Type B pancreatic cell (in vitro differentiated cells): ENCODE measurements around the gene SMYD3. TPM values are rescaled to one million over a fixed set of nuclear protein-coding genes. Genes with fewer than 3 reads are reported as not detected.

ENCODE experiments used
- DNase-seq: peaks from one replicate; pipeline ENCODE4 v3.0.0; 2021; ENCODE audit warnings: mixed read lengths; ENCODE audit not compliant: unreplicated experiment; ENCODE audit errors: extremely low spot score
- H3K27ac Mint-ChIP-seq: 2 replicates; pipeline ENCODE4 v1.8.0; 2021; ENCODE audit warnings: mild to moderate bottlenecking, mixed read lengths
- H3K27me3 Mint-ChIP-seq: 2 replicates; pipeline ENCODE4 v1.8.0; 2021; ENCODE audit warnings: mixed read lengths
- H3K36me3 Mint-ChIP-seq: 2 replicates; pipeline ENCODE4 v1.8.0; 2021; ENCODE audit warnings: mixed read lengths
- H3K4me1 Mint-ChIP-seq: one replicate; pipeline ENCODE4 v1.8.0; 2021; ENCODE audit warnings: mixed read lengths; ENCODE audit not compliant: unreplicated experiment
- H3K4me3 Mint-ChIP-seq: 2 replicates; pipeline ENCODE4 v1.8.0; 2021; ENCODE audit warnings: mild to moderate bottlenecking, mixed read lengths
- H3K9me3 Mint-ChIP-seq: 2 replicates; pipeline ENCODE4 v1.8.0; 2021; ENCODE audit warnings: mixed read lengths
- total RNA-seq: library from RNA; stranded (reverse); gene quantifications from 2 replicates; pipeline ENCODE4 v1.2.1, GENCODE V29; 2021; ENCODE audit warnings: low replicate concordance
- TF ChIP-seq, protein P1 (sequence below): fragments of 200-600 bp; sonication (generic); conservative IDR thresholded peaks from 2 replicates; pipeline ENCODE4 v1.5.0; 2021; ENCODE audit warnings: antibody characterized with exemption, mild to moderate bottlenecking

Gene SMYD3
- total RNA-seq, 1 donor from 2014 or later: 19.4 TPM

DNA sequence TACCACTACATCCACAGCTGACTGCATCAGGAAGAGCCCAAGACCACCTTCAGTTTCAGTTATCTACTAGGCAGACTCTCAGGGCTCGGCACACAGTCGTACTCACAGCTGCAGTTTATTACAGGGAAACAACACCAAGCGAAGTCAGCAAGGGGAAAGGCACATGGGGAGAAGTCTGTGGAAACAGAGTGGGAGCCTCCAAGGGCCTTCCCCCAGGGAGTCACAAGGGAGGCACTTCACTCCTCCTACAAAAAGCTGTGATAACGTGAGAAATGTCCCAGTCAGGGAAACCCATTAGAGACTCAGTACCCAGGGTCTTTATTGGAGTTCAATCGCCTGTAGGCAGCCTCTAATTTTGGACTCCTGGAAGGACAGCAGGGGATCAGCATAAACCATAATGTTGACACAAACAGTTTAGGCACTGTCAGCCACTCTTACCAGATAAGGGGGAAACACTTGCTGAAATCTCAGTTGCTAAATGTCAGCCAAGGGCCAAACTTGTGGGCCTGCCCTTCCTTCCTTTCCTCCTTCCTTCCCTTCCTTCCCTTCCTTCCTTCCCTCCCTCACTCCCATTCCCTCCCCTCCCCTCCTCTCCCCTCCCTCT is 444.0 kb downstream of the SMYD3 start:
- TF ChIP-seq, protein P1, sequence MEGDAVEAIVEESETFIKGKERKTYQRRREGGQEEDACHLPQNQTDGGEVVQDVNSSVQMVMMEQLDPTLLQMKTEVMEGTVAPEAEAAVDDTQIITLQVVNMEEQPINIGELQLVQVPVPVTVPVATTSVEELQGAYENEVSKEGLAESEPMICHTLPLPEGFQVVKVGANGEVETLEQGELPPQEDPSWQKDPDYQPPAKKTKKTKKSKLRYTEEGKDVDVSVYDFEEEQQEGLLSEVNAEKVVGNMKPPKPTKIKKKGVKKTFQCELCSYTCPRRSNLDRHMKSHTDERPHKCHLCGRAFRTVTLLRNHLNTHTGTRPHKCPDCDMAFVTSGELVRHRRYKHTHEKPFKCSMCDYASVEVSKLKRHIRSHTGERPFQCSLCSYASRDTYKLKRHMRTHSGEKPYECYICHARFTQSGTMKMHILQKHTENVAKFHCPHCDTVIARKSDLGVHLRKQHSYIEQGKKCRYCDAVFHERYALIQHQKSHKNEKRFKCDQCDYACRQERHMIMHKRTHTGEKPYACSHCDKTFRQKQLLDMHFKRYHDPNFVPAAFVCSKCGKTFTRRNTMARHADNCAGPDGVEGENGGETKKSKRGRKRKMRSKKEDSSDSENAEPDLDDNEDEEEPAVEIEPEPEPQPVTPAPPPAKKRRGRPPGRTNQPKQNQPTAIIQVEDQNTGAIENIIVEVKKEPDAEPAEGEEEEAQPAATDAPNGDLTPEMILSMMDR: no peak
- H3K27me3 Mint-ChIP-seq: no peaks in the 10 kb centered on the region
- no peak overlapping the region for H3K27ac Mint-ChIP-seq

GRCh38 chr1:246058466-246058865 is 448.6 kb downstream of the SMYD3 start:
- no peaks in the 10 kb centered on the region for H3K36me3 Mint-ChIP-seq
- H3K4me3 Mint-ChIP-seq: no peak overlapping the region
- no peak overlapping the region for H3K27ac Mint-ChIP-seq
- no peaks in the 10 kb centered on the region for H3K4me1 Mint-ChIP-seq
- DNase-seq: no peak
- TF ChIP-seq, protein P1: no peak
- H3K27me3 Mint-ChIP-seq: no peaks in the 10 kb centered on the region
- no peaks in the 10 kb centered on the region for H3K9me3 Mint-ChIP-seq

More for the DNA sequence above, 444.0 kb downstream of the SMYD3 start:
- Mint-ChIP-seq H3K4me3 (no peak overlapping the region), H3K9me3 (no peaks in the 10 kb centered on the region), H3K4me1 (peaks cover 15% of the 10 kb centered on the region), H3K36me3 (no peaks in the 10 kb centered on the region)
- no peak for DNase-seq

DNA sequence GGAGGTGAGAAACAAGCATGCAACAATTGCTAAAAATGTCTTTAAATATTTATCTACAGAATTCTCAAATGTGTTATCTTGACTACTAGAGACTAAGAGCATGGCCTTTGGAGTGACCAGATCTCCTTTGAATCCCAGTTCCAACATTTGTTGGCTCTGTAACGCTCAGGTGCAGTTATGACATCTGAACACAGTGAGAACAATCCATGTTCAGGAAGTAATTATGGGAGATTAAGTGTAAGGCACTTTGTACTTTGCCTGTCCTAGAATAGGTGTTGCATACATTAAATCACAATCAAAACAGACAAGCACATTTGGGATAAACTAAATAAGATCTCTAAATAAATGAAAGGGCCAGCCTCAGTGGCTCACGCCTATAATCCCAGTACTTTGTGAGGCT is 454.5 kb downstream of the SMYD3 start:
- H3K4me1 Mint-ChIP-seq: peaks cover 3% of the 10 kb centered on the region
- H3K27me3 Mint-ChIP-seq: no peaks in the 10 kb centered on the region
- no peak for DNase-seq
- H3K36me3 Mint-ChIP-seq: no peaks in the 10 kb centered on the region
- no peak overlapping the region for H3K4me3 Mint-ChIP-seq
- no peaks in the 10 kb centered on the region for H3K9me3 Mint-ChIP-seq
- TF ChIP-seq, protein P1: no peak
- no peak overlapping the region for H3K27ac Mint-ChIP-seq

GRCh38 chr1:246051909-246052518 is 455.1 kb downstream of the SMYD3 start:
- Mint-ChIP-seq H3K4me1 (peaks cover 3% of the 10 kb centered on the region), H3K4me3 (no peak overlapping the region), H3K27ac (no peak overlapping the region), H3K9me3 (no peaks in the 10 kb centered on the region), H3K36me3 (no peaks in the 10 kb centered on the region), H3K27me3 (no peaks in the 10 kb centered on the region)
- DNase-seq: no peak
- TF ChIP-seq, protein P1: no peak

DNA sequence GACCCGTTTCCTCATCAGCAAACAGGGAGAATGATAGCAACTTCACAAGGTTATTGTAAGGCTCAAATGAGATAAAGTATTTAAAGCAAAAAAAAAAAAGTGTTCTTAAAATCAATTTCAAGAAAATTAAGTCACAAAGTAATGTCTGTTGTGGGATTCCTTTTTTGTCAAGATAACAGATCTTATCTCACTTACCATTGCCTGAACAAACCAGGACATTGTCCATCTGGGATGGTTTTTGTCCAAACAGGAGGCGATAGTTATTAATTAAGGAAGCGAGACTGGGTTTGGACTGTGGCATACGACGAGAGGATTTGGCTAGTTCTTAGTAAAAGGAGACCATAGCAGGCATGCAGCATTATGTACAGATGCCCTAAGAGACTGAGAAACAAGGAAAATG is 458.4 kb downstream of the SMYD3 start:
- no peaks in the 10 kb centered on the region for H3K9me3 Mint-ChIP-seq
- no peaks in the 10 kb centered on the region for H3K27me3 Mint-ChIP-seq
- no peak overlapping the region for H3K4me3 Mint-ChIP-seq
- peaks cover 3% of the 10 kb centered on the region for H3K4me1 Mint-ChIP-seq
- no peak overlapping the region for H3K27ac Mint-ChIP-seq
- no peak for DNase-seq
- TF ChIP-seq, protein P1: no peak
- H3K36me3 Mint-ChIP-seq: no peaks in the 10 kb centered on the region
